ENCODE measurements around the gene CIPC. TPM values are rescaled to one million over a fixed set of nuclear protein-coding genes. Genes with fewer than 3 reads are reported as not detected.

The CIPC gene, protein sequence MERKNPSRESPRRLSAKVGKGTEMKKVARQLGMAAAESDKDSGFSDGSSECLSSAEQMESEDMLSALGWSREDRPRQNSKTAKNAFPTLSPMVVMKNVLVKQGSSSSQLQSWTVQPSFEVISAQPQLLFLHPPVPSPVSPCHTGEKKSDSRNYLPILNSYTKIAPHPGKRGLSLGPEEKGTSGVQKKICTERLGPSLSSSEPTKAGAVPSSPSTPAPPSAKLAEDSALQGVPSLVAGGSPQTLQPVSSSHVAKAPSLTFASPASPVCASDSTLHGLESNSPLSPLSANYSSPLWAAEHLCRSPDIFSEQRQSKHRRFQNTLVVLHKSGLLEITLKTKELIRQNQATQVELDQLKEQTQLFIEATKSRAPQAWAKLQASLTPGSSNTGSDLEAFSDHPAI
- 10 to 100 TPM; 32.0 to 35.3 TPM for total RNA-seq

DNA sequence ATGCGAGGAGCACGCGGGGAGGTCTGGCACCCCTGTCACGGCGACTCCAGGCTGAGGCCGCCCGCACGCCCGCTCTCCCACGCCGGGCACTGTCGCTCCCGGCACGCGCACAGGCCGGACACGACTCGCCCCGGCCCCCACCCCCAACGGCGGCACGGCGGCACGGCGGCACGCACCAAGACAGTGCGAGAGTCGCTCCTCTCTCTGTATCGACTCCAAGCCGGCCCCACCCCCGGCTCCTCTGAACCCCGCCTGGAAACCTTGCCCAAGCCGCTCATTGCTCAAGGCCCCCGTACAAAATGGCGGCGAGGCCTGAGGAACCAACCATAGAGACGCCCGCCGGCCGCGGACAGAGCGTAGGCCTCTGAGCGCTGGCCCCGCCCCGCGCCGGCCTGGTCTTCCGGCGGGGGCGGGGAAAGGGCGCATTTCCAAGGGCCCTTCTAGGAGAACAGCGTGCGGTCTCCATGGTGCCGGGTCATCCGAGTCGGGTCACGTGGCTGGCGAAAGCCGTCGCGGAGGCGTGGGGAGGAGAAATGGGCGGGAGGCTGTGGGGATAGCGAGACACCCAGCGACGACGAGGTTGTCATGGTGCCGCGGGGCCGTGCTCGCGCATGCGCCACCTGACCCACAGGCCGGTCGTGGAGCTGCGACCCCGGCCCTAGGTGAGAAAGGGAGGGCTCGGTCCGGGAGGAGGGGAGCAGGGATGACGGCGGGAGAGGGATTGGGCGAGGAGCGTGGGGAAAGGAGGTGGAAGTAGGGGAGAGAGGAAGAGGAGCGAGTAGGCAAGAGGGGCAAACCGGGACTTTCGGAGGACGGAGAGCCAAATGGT lies at the start of gene CIPC:
TSS of gene CIPC (plus strand) at position 559 of the 829 bp plus-strand sequence. CDS start 7,451 bp downstream, outside the sequence.

GRCh38 chr14:77141214-77142004 lies 43.4 kb downstream of the CIPC start, which contains the start of gene ZDHHC22:
Gene ZDHHC22 (minus strand): TSS chr14:77141791. CDS start chr14:77139738, 2,053 bp downstream.

Other genes with a start within 250 kb of the CIPC start
- gene IRF2BPL, start 69.5 kb upstream of the CIPC start, total RNA-seq: 10 to 100 TPM; 21.7 to 25.6 TPM
- not detected for gene ZDHHC22, start 43.5 kb downstream of the CIPC start, total RNA-seq
- under 1 TPM in 1 of 2 donors, not detected in 1; under 0.01 TPM for gene TMEM63C, start 83.5 kb downstream of the CIPC start, total RNA-seq
- not detected for gene NGB, start 172.9 kb downstream of the CIPC start, total RNA-seq
- 10 to 100 TPM; 18.2 to 27.3 TPM for gene POMT2, start 222.6 kb downstream of the CIPC start, total RNA-seq
- gene GSTZ1, start 222.8 kb downstream of the CIPC start, total RNA-seq: 10 to 100 TPM; 27.0 to 64.4 TPM